ENCODE data around the gene CDKN2B-AS1. TPM values are rescaled to one million over a fixed set of nuclear protein-coding genes. Genes with fewer than 3 reads are reported as not detected.
"Not testable (repeated sequence)": the region's sequence is repeated elsewhere in the genome, so short reads cannot be mapped to it uniquely, and the experiment has no call there.

The CDKN2B-AS1 gene
- polyA plus RNA-seq (2013, experiment 1 of 2) = not detected
- not detected for polyA plus RNA-seq (2013, experiment 2 of 2)

DNA sequence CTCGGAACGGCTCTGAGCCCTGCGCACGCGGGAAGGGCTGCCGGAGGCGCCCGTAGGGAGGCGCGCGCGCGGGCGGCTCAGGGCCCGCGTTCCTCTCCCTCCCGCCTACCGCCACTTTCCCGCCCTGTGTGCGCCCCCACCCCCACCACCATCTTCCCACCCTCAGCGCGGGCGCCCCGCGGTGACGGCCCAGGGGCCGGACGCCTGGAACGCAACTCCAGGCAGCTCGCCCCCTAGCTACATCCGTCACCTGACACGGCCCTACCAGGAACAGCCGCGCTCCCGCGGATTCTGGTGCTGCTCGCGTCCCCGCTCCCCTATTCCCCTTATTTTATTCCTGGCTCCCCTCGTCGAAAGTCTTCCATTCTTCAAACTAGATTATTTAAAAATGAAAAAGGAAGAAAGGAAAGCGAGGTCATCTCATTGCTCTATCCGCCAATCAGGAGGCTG is at the start of gene CDKN2B-AS1:
Gene CDKN2B-AS1, plus strand, starts transcription at position 236 of the 450 bp plus-strand sequence.
- peaks cover 25% of the 10 kb centered on the region for H3K4me1 ChIP-seq (ENCODE audit: insufficient read depth, low read length)
- H3K9me3 ChIP-seq (ENCODE audit: insufficient read depth, low read depth, low read length) = no peaks in the 10 kb centered on the region
- no peak within 1 kb of the TSS for H3K27ac ChIP-seq (ENCODE audit: low read depth, low read length)
- under 1% methylated on average over 43 of the region's 43 CpGs for WGBS
- H3K4me3 ChIP-seq (ENCODE audit: low read length) = peak within 1 kb of the TSS; percentile 69
- no peaks in the 10 kb centered on the region for H3K36me3 ChIP-seq (ENCODE audit: insufficient read depth, low read length)
- peaks cover 98% of the 10 kb centered on the region for H3K27me3 ChIP-seq (ENCODE audit: insufficient read depth, low read length)
- no peak within 1 kb of the TSS for H3K9ac ChIP-seq (ENCODE audit: low read depth, low read length)

GRCh38 chr9:21945606-21946005 is 49.0 kb upstream of the CDKN2B-AS1 start:
- WGBS = 95% methylated on average over 2 of the region's 2 CpGs
- Histone ChIP-seq H3K9ac (ENCODE audit: low read depth, low read length) (no peak overlapping the region), H3K4me1 (ENCODE audit: insufficient read depth, low read length) (no peaks in the 10 kb centered on the region), H3K27me3 (ENCODE audit: insufficient read depth, low read length) (no peaks in the 10 kb centered on the region), H3K36me3 (ENCODE audit: insufficient read depth, low read length) (no peaks in the 10 kb centered on the region), H3K27ac (ENCODE audit: low read depth, low read length) (no peak overlapping the region), H3K9me3 (ENCODE audit: insufficient read depth, low read depth, low read length) (no peaks in the 10 kb centered on the region), H3K4me3 (ENCODE audit: low read length) (no peak overlapping the region)

- WGBS = 81% methylated on average over 2 of the region's 2 CpGs
- no peak overlapping the region for H3K9ac ChIP-seq (ENCODE audit: low read depth, low read length)
Observed at GRCh38 chr9:21958833-21959232, 35.8 kb upstream of the CDKN2B-AS1 start.

DNA sequence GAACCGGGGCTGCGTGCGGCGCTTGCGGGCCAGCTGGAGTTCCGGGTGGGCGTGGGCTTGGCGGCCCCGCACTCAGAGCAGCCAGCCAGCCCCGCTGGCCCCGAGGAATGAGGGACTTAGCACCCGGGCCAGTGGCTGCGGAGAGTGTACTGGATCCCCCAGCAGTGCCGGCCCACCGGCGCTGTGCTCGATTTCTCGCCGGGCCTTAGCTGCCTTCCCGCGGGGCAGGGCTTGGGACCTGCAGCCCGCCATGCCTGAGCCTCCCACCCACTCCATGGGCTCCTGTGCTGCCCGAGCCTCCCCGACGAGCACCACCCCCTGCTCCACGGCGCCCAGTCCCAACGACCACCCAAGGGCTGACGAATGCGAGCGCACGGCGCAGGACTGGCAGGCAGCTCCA is 35.3 kb upstream of the CDKN2B-AS1 start:
- H3K4me1 ChIP-seq (ENCODE audit: insufficient read depth, low read length); H3K36me3 ChIP-seq (ENCODE audit: insufficient read depth, low read length); H3K9me3 ChIP-seq (ENCODE audit: insufficient read depth, low read depth, low read length); H3K4me3 ChIP-seq (ENCODE audit: low read length); H3K27ac ChIP-seq (ENCODE audit: low read depth, low read length); H3K9ac ChIP-seq (ENCODE audit: low read depth, low read length): not testable (repeated sequence)
- H3K27me3 ChIP-seq (ENCODE audit: insufficient read depth, low read length) = peaks cover 35% of the 10 kb centered on the region
- WGBS = 95% methylated on average over 30 of the region's 33 CpGs

More at GRCh38 chr9:21958833-21959232, 35.8 kb upstream of the CDKN2B-AS1 start:
- Histone ChIP-seq H3K9me3 (ENCODE audit: insufficient read depth, low read depth, low read length) (no peaks in the 10 kb centered on the region), H3K27me3 (ENCODE audit: insufficient read depth, low read length) (peaks cover 31% of the 10 kb centered on the region), H3K4me1 (ENCODE audit: insufficient read depth, low read length) (no peaks in the 10 kb centered on the region), H3K4me3 (ENCODE audit: low read length) (no peak overlapping the region), H3K36me3 (ENCODE audit: insufficient read depth, low read length) (no peaks in the 10 kb centered on the region), H3K27ac (ENCODE audit: low read depth, low read length) (no peak overlapping the region)

DNA sequence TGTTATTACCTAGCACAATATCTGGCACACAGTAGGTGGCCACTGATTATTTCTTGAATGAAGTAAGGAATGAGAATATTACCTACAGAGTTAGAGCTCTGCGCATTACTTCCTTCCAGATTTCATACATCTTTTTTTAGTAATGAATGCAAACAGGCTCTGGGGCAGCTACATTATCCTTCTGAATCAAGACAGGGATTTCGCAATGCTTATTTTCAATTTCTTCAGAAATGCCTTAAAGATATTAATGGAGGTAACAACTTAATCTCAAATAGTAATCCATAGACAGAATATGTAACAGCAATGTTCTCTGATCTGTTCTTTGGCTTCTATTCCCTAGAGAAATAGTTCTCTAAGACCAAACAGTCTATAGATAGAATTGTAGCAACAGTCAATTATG is 33.0 kb upstream of the CDKN2B-AS1 start:
- no peak overlapping the region for H3K27ac ChIP-seq (ENCODE audit: low read depth, low read length)
- H3K36me3 ChIP-seq (ENCODE audit: insufficient read depth, low read length) = no peaks in the 10 kb centered on the region
- no peak overlapping the region for H3K4me3 ChIP-seq (ENCODE audit: low read length)
- no peaks in the 10 kb centered on the region for H3K9me3 ChIP-seq (ENCODE audit: insufficient read depth, low read depth, low read length)
- 93% methylated on average over 2 of the region's 2 CpGs for WGBS
- H3K27me3 ChIP-seq (ENCODE audit: insufficient read depth, low read length) = peaks cover 58% of the 10 kb centered on the region
- H3K4me1 ChIP-seq (ENCODE audit: insufficient read depth, low read length) = no peaks in the 10 kb centered on the region
- no peak overlapping the region for H3K9ac ChIP-seq (ENCODE audit: low read depth, low read length)

- Histone ChIP-seq H3K27me3 (ENCODE audit: insufficient read depth, low read length) (peaks cover 91% of the 10 kb centered on the region), H3K9ac (ENCODE audit: low read depth, low read length) (no peak overlapping the region), H3K4me3 (ENCODE audit: low read length) (peak overlapping the region; percentile 48), H3K36me3 (ENCODE audit: insufficient read depth, low read length) (no peaks in the 10 kb centered on the region), H3K27ac (ENCODE audit: low read depth, low read length) (no peak overlapping the region), H3K4me1 (ENCODE audit: insufficient read depth, low read length) (peaks cover 11% of the 10 kb centered on the region; the same call in 1 of the 2 replicates), H3K9me3 (ENCODE audit: insufficient read depth, low read depth, low read length) (no peaks in the 10 kb centered on the region)
- 2% methylated on average over 29 of the region's 29 CpGs for WGBS
Observed at GRCh38 chr9:21964925-21965385, 29.6 kb upstream of the CDKN2B-AS1 start.

DNA sequence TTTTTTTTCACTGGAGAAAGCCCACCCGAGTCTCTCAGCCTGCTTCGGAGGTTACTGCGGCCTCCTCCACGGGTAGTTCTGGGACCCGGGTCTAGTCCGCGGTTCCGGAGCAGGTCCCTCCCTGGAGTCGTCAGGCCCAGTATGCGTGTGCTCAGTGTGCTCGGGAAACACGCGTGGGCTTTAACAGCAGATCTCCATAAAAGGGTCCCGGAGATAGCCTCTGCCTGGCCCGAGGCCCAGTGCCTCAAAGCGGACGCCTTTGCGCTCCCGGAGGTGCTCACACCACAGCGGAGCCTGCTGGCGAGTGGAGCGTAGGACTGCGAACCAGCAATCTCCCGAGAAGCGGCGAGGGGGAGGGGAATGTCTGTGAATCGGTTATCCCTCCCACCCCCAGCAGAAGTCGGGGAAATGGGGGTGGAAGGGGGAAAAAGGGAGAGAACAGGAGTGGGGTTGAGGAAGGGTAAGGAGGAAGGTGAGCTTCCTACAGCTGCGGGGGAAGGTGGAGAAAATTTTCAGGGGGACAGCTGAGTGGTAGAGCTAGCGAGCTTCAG is 29.1 kb upstream of the CDKN2B-AS1 start:
- Histone ChIP-seq H3K27ac (ENCODE audit: low read depth, low read length) (no peak overlapping the region), H3K4me3 (ENCODE audit: low read length) (peak overlapping the region; percentile 48), H3K9ac (ENCODE audit: low read depth, low read length) (no peak overlapping the region), H3K36me3 (ENCODE audit: insufficient read depth, low read length) (no peaks in the 10 kb centered on the region), H3K4me1 (ENCODE audit: insufficient read depth, low read length) (peaks cover 11% of the 10 kb centered on the region; the same call in 1 of the 2 replicates), H3K9me3 (ENCODE audit: insufficient read depth, low read depth, low read length) (no peaks in the 10 kb centered on the region), H3K27me3 (ENCODE audit: insufficient read depth, low read length) (peaks cover 94% of the 10 kb centered on the region)
- 2% methylated on average over 29 of the region's 30 CpGs for WGBS

GRCh38 chr9:21966140-21966851 is 28.3 kb upstream of the CDKN2B-AS1 start:
- H3K27me3 ChIP-seq (ENCODE audit: insufficient read depth, low read length) = peaks cover 99% of the 10 kb centered on the region

DNA sequence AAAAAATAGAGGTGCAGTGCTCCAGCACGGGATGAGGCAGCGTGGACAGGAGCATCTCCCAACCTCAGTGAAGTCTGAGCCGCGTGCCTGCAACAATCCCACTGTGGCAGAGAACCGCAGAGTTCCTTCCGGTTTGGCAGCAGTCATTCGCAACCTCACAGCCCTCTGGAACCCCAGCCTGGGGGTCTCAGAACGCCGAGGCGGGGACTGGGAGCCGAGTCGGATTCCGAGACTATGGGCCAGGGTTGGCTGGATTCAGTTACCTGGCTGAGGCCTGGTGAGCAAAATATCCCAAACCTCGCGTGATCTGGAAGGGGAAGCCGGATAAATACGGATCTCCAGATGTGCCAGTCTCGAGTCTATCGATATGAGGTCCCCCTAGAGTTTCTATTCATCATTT is 27.4 kb upstream of the CDKN2B-AS1 start:
- H3K9ac ChIP-seq (ENCODE audit: low read depth, low read length) = no peak overlapping the region
- H3K36me3 ChIP-seq (ENCODE audit: insufficient read depth, low read length) = no peaks in the 10 kb centered on the region
- H3K4me1 ChIP-seq (ENCODE audit: insufficient read depth, low read length) = peaks cover 17% of the 10 kb centered on the region
- no peaks in the 10 kb centered on the region for H3K9me3 ChIP-seq (ENCODE audit: insufficient read depth, low read depth, low read length)
- no peak overlapping the region for H3K27ac ChIP-seq (ENCODE audit: low read depth, low read length)
- H3K4me3 ChIP-seq (ENCODE audit: low read length) = no peak overlapping the region
- 8% methylated on average over 19 of the region's 19 CpGs for WGBS
- H3K27me3 ChIP-seq (ENCODE audit: insufficient read depth, low read length) = peaks cover 99% of the 10 kb centered on the region

More at GRCh38 chr9:21966140-21966851, 28.3 kb upstream of the CDKN2B-AS1 start:
- H3K4me3 ChIP-seq (ENCODE audit: low read length) = no peak overlapping the region
- no peaks in the 10 kb centered on the region for H3K36me3 ChIP-seq (ENCODE audit: insufficient read depth, low read length)
- no peak overlapping the region for H3K27ac ChIP-seq (ENCODE audit: low read depth, low read length)
- 12% methylated on average over 13 of the region's 15 CpGs for WGBS
- H3K9me3 ChIP-seq (ENCODE audit: insufficient read depth, low read depth, low read length) = no peaks in the 10 kb centered on the region
- peaks cover 12% of the 10 kb centered on the region; the same call in 1 of the 2 replicates for H3K4me1 ChIP-seq (ENCODE audit: insufficient read depth, low read length)
- H3K9ac ChIP-seq (ENCODE audit: low read depth, low read length) = no peak overlapping the region

DNA sequence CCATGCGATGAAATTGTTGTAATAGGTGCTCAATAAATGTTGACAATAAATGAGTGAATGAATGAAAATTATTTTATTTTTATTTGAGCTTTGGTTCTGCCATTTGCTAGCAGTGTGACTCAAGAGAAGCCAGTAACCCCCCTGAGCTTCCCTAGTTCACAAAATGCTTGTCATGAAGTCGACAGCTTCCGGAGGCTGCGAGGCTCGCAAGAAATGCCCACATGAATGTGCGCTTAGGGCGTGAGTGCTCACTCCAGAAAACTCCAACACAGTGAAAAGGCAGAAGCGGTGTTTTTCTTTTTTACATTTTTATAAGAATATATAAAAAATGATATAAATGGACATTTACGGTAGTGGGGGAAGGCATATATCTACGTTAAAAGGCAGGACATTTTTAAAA is 26.9 kb upstream of the CDKN2B-AS1 start:
- Histone ChIP-seq H3K36me3 (ENCODE audit: insufficient read depth, low read length) (no peaks in the 10 kb centered on the region), H3K27me3 (ENCODE audit: insufficient read depth, low read length) (peaks cover 100% of the 10 kb centered on the region), H3K4me3 (ENCODE audit: low read length) (no peak overlapping the region), H3K27ac (ENCODE audit: low read depth, low read length) (no peak overlapping the region), H3K4me1 (ENCODE audit: insufficient read depth, low read length) (peaks cover 17% of the 10 kb centered on the region), H3K9me3 (ENCODE audit: insufficient read depth, low read depth, low read length) (no peaks in the 10 kb centered on the region), H3K9ac (ENCODE audit: low read depth, low read length) (no peak overlapping the region)
- 10% methylated on average over 9 of the region's 10 CpGs for WGBS

- Histone ChIP-seq H3K9ac (ENCODE audit: low read depth, low read length) (no peak overlapping the region), H3K9me3 (ENCODE audit: insufficient read depth, low read depth, low read length) (no peaks in the 10 kb centered on the region), H3K27ac (ENCODE audit: low read depth, low read length) (no peak overlapping the region), H3K4me1 (ENCODE audit: insufficient read depth, low read length) (peaks cover 17% of the 10 kb centered on the region), H3K27me3 (ENCODE audit: insufficient read depth, low read length) (peaks cover 100% of the 10 kb centered on the region), H3K4me3 (ENCODE audit: low read length) (peak overlapping the region; percentile 7; the same call in 1 of the 2 replicates), H3K36me3 (ENCODE audit: insufficient read depth, low read length) (no peaks in the 10 kb centered on the region)
- 1% methylated on average over 41 of the region's 41 CpGs for WGBS
Observed at GRCh38 chr9:21968331-21969010, 26.1 kb upstream of the CDKN2B-AS1 start.
